ENCODE results near the gene PLA2G1B. TPM values are rescaled to one million over a fixed set of nuclear protein-coding genes. Genes with fewer than 3 reads are reported as not detected.

Gene PLA2G1B
- total RNA-seq, 2 experiments from 2014 or later: not detected

GRCh38 chr12:120286768-120287490 is 40.6 kb downstream of the PLA2G1B start:
- no peak overlapping the region for H3K27ac ChIP-seq (ENCODE audit: low read depth, low read length, poor library complexity, severe bottlenecking)
- H3K79me2 ChIP-seq (ENCODE audit: insufficient read depth, low read depth, low read length): no peaks in the 10 kb centered on the region
- no peak overlapping the region for H3K4me2 ChIP-seq (ENCODE audit: low read length)
- no peak overlapping the region for H3K4me3 ChIP-seq (ENCODE audit: low read depth, low read length, poor library complexity, severe bottlenecking)
- no peaks in the 10 kb centered on the region for H3K9me3 ChIP-seq (ENCODE audit: low read length)
- intact Hi-C loops (cut with micrococcal nuclease; ENCODE audit: unreplicated experiment): no loop called here
- no peak overlapping the region for H2AFZ ChIP-seq (ENCODE audit: low read length)
- BruUV-seq (replicated peaks): no TSS peak
- no peak for TF ChIP-seq EZH2phosphoT487 (IDR thresholded peaks at IDR 0.05; ENCODE audit: borderline replicate concordance, low read depth, low read length)
- TF ChIP-seq CTCF (conservative IDR thresholded peaks at IDR 0.05; ENCODE audit: low read length): no peak
- no peaks in the 10 kb centered on the region for H3K9me2 ChIP-seq (ENCODE audit: insufficient read depth, low read length)
- no peaks in the 10 kb centered on the region for H4K20me1 ChIP-seq (ENCODE audit: insufficient read depth, low read length)
- CTCF ChIA-PET (ENCODE audit: unreplicated experiment): interaction anchor here (0.6 kb wide), 1 partner anchor 213 kb away, joined by 8 read pairs; no protein-coding TSS in a partner anchor
- peaks cover 21% of the 10 kb centered on the region for H3K4me1 ChIP-seq (ENCODE audit: insufficient read depth, low read length, poor library complexity, severe bottlenecking)
- no peaks in the 10 kb centered on the region for H3K36me3 ChIP-seq (ENCODE audit: insufficient read depth, low read length)
- POLR2A ChIA-PET: interaction anchor here (0.6 kb wide), 2 partner anchors 85 to 164 kb away, joined by 3 read pairs; no protein-coding TSS in a partner anchor
- no peak for DNase-seq (ENCODE audit: low spot score)

DNA sequence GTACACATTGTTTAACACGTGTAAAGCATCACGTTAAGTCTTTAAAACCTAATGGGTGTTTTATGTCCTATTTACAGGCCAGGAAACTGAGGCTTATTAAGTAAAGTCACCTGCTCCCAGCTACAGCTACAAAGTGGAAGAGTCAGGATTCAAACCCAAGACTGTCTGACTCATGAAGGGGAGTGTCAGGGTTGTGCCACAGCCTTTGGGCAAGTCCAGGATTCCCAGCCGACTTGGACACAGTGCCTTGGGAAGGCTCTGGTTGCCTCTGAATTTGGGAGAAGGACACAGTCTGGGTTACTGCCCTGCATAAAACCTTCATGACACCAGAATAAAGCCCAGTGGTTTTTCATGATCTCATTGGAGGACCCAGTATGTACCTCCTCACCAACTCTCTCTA is 43.2 kb downstream of the PLA2G1B start:
- H3K4me2 ChIP-seq (ENCODE audit: low read length): no peak overlapping the region
- CTCF ChIA-PET (ENCODE audit: unreplicated experiment): no interaction called here
- POLR2A ChIA-PET: no interaction called here

More for the DNA sequence above, 43.2 kb downstream of the PLA2G1B start:
- Histone ChIP-seq H2AFZ (ENCODE audit: low read length) (no peak overlapping the region), H3K36me3 (ENCODE audit: insufficient read depth, low read length) (no peaks in the 10 kb centered on the region), H3K4me1 (ENCODE audit: insufficient read depth, low read length, poor library complexity, severe bottlenecking) (peaks cover 2% of the 10 kb centered on the region), H3K9me2 (ENCODE audit: insufficient read depth, low read length) (no peaks in the 10 kb centered on the region), H3K27ac (ENCODE audit: low read depth, low read length, poor library complexity, severe bottlenecking) (no peak overlapping the region), H3K4me3 (ENCODE audit: low read depth, low read length, poor library complexity, severe bottlenecking) (no peak overlapping the region), H3K9me3 (ENCODE audit: low read length) (no peaks in the 10 kb centered on the region), H4K20me1 (ENCODE audit: insufficient read depth, low read length) (no peaks in the 10 kb centered on the region), H3K79me2 (ENCODE audit: insufficient read depth, low read depth, low read length) (no peaks in the 10 kb centered on the region)
- BruUV-seq (replicated peaks): no TSS peak
- no peak for TF ChIP-seq EZH2phosphoT487 (IDR thresholded peaks at IDR 0.05; ENCODE audit: borderline replicate concordance, low read depth, low read length)
- TF ChIP-seq CTCF (conservative IDR thresholded peaks at IDR 0.05; ENCODE audit: low read length): no peak
- intact Hi-C loops (cut with micrococcal nuclease; ENCODE audit: unreplicated experiment): no loop called here
- DNase-seq (ENCODE audit: low spot score): no peak
